Measurements from ENCODE around the gene ATF7IP. TPM values are rescaled to one million over a fixed set of nuclear protein-coding genes. Genes with fewer than 3 reads are reported as not detected.

Gene ATF7IP
- total and polyA plus RNA-seq, 2 donors (not counting 1 experiment from before 2014, with no cell fraction given): 28.1 to 208 TPM

DNA sequence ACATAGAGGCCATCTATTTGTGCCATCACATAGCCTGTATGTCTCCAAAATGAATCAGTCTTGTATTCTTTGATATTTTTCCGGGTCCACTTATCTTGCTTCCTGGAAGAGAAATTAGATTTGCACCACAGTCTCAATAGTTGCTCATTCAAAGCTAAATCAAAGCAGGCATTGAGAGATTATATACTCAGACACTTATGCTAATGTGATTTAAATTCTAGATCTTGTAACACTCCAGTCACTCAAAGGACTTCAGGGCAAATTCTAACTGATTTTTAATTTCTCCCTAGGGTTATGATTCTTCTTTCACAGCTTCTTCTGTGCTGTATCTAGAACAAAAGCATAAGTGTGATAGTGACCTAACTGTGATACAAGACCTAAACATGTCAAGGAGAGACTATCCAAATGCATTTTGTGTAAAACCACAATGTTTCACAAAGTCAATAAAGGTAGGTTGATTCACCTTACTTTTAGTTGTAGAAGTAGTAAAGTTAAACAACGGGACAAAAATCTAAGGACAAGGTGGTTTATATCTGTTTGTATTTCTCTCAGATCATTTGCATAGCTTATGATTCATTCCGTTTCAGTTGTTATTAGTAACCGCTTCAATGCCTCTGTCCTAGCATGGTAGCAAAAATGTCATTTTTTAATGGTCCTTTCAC, 175.4 kb downstream of the ATF7IP start:
- Mint-ChIP-seq H3K27me3 (no peaks in the 10 kb centered on the region), H3K9me3 (ENCODE audit: insufficient read depth) (no peaks in the 10 kb centered on the region), H3K4me1 (peaks cover 2% of the 10 kb centered on the region), H3K4me3 (no peak overlapping the region), H3K27ac (no peak overlapping the region)
- H3K27me3 ChIP-seq (replicated peaks in 1 of 4; ENCODE audit: control extremely low read depth in 1 of 4, control insufficient read depth in 3 of 4, insufficient read depth in 4 of 4, low read length in 3 of 4): no peaks in the 10 kb centered on the region
- CTCF ChIA-PET: interaction anchor here (0.7 to 0.9 kb wide), 2 partner anchors 27 to 31 kb away, joined by 3 read pairs; no protein-coding TSS in a partner anchor
- no CpG with 5 or more reads among the region's 4 CpGs for WGBS (ENCODE audit: insufficient coverage)
- H3K9me3 ChIP-seq (ENCODE audit: control extremely low read depth in 1 of 3, control insufficient read depth in 2 of 3, insufficient read depth in 1 of 3, low read length in 2 of 3): no peaks in the 10 kb centered on the region
- no peak overlapping the region for H3K27ac ChIP-seq (ENCODE audit: low read length in 2 of 2)
- no peaks in the 10 kb centered on the region for H3K79me2 ChIP-seq (ENCODE audit: control insufficient read depth, insufficient read depth, low read length)
- H2AFZ ChIP-seq (ENCODE audit: insufficient read depth, low read depth, low read length, poor library complexity, severe bottlenecking): no peak overlapping the region
- TF ChIP-seq, protein P1, sequence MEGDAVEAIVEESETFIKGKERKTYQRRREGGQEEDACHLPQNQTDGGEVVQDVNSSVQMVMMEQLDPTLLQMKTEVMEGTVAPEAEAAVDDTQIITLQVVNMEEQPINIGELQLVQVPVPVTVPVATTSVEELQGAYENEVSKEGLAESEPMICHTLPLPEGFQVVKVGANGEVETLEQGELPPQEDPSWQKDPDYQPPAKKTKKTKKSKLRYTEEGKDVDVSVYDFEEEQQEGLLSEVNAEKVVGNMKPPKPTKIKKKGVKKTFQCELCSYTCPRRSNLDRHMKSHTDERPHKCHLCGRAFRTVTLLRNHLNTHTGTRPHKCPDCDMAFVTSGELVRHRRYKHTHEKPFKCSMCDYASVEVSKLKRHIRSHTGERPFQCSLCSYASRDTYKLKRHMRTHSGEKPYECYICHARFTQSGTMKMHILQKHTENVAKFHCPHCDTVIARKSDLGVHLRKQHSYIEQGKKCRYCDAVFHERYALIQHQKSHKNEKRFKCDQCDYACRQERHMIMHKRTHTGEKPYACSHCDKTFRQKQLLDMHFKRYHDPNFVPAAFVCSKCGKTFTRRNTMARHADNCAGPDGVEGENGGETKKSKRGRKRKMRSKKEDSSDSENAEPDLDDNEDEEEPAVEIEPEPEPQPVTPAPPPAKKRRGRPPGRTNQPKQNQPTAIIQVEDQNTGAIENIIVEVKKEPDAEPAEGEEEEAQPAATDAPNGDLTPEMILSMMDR (IDR thresholded peaks at IDR 0.05): no peak
- TF ChIP-seq EZH2 (IDR thresholded peaks at IDR 0.05; ENCODE audit: borderline replicate concordance, insufficient read depth, low read depth, low read length, poor library complexity, severe bottlenecking): no peak
- H4K20me1 ChIP-seq (ENCODE audit: control insufficient read depth, insufficient read depth, low read length, poor library complexity, severe bottlenecking): no peaks in the 10 kb centered on the region
- H3K4me1 ChIP-seq (ENCODE audit: control insufficient read depth in 2 of 2, insufficient read depth in 2 of 2, low read length in 2 of 2): no peaks in the 10 kb centered on the region
- POLR2A ChIA-PET: no interaction called here
- no peak for ATAC-seq (ENCODE audit: low read depth)
- H3K36me3 ChIP-seq (replicated peaks in 1 of 2; ENCODE audit: control extremely low read depth in 1 of 2, control insufficient read depth in 1 of 2, extremely low read depth in 1 of 2, insufficient read depth in 2 of 2, low read length in 1 of 2): no peaks in the 10 kb centered on the region
- intact Hi-C loops (cut with micrococcal nuclease): no loop called here
- H3K4me3 ChIP-seq (ENCODE audit: control extremely low read depth in 1 of 5, extremely low read depth in 1 of 5, insufficient read depth in 1 of 5, low read depth in 2 of 5, low read length in 4 of 5): no peak overlapping the region
- H3K4me2 ChIP-seq (replicated peaks; ENCODE audit: low read depth, low read length, poor library complexity, severe bottlenecking): no peak overlapping the region
- DNase-seq: no peak
- H3K9ac ChIP-seq (ENCODE audit: low read length): no peak overlapping the region
